CD4-positive, CD25-positive, alpha-beta regulatory T cell (primary cell): ENCODE measurements around the gene RETREG2. TPM values are rescaled to one million over a fixed set of nuclear protein-coding genes. Genes with fewer than 3 reads are reported as not detected.

Experiments
- ATAC-seq, 2 donors: fragments of 150-1000 bp; cut with Tn5 transposase; one replicate each; pipeline ENCODE4 v1.10.0; 2021; ENCODE audit warnings: low read depth in 2 of 2, moderate number of reproducible peaks in 2 of 2, moderate library complexity in 1 of 2
- DNase-seq, 3 donors: peaks; one replicate each; pipeline versions ENCODE4 v3.0.0 to v3.0.0-alpha.2; 2012 to 2022; ENCODE audit warnings: mixed read lengths in 1 of 3
- H3K27ac ChIP-seq: one replicate; pipeline ENCODE4 v1.7.0; 2013; ENCODE audit warnings: mild to moderate bottlenecking, low read length; ENCODE audit not compliant: insufficient read depth, poor library complexity, severe bottlenecking
- H3K27me3 ChIP-seq: one replicate; pipeline ENCODE4 v1.7.0; 2013; ENCODE audit warnings: low read length; ENCODE audit not compliant: control insufficient read depth, insufficient read depth
- H3K36me3 ChIP-seq: one replicate; pipeline ENCODE4 v1.7.0; 2013; ENCODE audit warnings: mild to moderate bottlenecking, low read length, moderate library complexity; ENCODE audit not compliant: control insufficient read depth, insufficient read depth
- H3K4me1 ChIP-seq: 2 replicates; pipeline ENCODE4 v1.7.0; 2013; ENCODE audit warnings: mild to moderate bottlenecking, low read length; ENCODE audit not compliant: insufficient read depth, control insufficient read depth, poor library complexity, severe bottlenecking
- H3K4me3 ChIP-seq: one replicate; pipeline ENCODE4 v1.7.0; 2013; ENCODE audit warnings: low read depth, mild to moderate bottlenecking, low read length, moderate library complexity
- H3K9me3 ChIP-seq, 2 experiments: 1 replicate in 1 of 2; 2 replicates in 1 of 2; pipeline ENCODE4 v1.7.0; 2013; ENCODE audit warnings: low read length in 2 of 2, mild to moderate bottlenecking in 1 of 2, moderate library complexity in 1 of 2; ENCODE audit not compliant: control insufficient read depth in 2 of 2
- H3K27ac Mint-ChIP-seq, 3 donors: one replicate each; pipeline ENCODE4 v1.8.0; 2020 to 2022; ENCODE audit warnings: mild to moderate bottlenecking in 3 of 3, mixed read lengths in 3 of 3, moderate library complexity in 2 of 3
- H3K27me3 Mint-ChIP-seq: one replicate; pipeline ENCODE4 v1.8.0; 2022; ENCODE audit warnings: mild to moderate bottlenecking, mixed read lengths
- H3K36me3 Mint-ChIP-seq: one replicate; pipeline ENCODE4 v1.8.0; 2020; ENCODE audit warnings: mixed read lengths
- H3K4me1 Mint-ChIP-seq, 4 donors: one replicate each; pipeline ENCODE4 v1.8.0; 2020 to 2022; ENCODE audit warnings: mixed read lengths in 4 of 4, mild to moderate bottlenecking in 1 of 4
- H3K4me3 Mint-ChIP-seq, 4 donors: one replicate each; pipeline ENCODE4 v1.8.0; 2020 to 2022; ENCODE audit warnings: mild to moderate bottlenecking in 4 of 4, mixed read lengths in 4 of 4, moderate library complexity in 3 of 4
- H3K9me3 Mint-ChIP-seq, 7 donors: one replicate each; pipeline ENCODE4 v1.8.0; 2020 to 2022; ENCODE audit warnings: mixed read lengths in 7 of 7, mild to moderate bottlenecking in 3 of 7, moderate library complexity in 2 of 7
- polyA plus RNA-seq, 4 donors: library from polyadenylated mRNA; unstranded; fragments of 300-500 nt; fragmentation: Illumina TruSeq; gene quantifications; one replicate each; pipeline ENCODE4 v1.2.3, GENCODE V29; 2021
- total RNA-seq: library from RNA; stranded (reverse); gene quantifications from one replicate; pipeline ENCODE4 v1.2.3, GENCODE V29; 2022

The RETREG2 gene
- total and polyA plus RNA-seq, 5 donors from 2014 or later = 62.8 to 89.7 (median 77.4) TPM

GRCh38 chr2:219213486-219214071 lies 35.5 kb downstream of the RETREG2 start:
- Histone ChIP-seq H3K9me3 (no peaks in the 10 kb centered on the region), H3K4me3 (no peak overlapping the region), H3K36me3 (peaks cover 8% of the 10 kb centered on the region), H3K27ac (no peak overlapping the region), H3K4me1 (peaks cover 23% of the 10 kb centered on the region), H3K27me3 (no peaks in the 10 kb centered on the region)
- peaks cover 6 to 34% (median 16%) of the 10 kb centered on the region in 4 donors for H3K4me1 Mint-ChIP-seq
- peaks cover 0 to 2% (median 0%) of the 10 kb centered on the region in 7 donors for H3K9me3 Mint-ChIP-seq
- peaks cover 4% of the 10 kb centered on the region for H3K36me3 Mint-ChIP-seq
- H3K27ac Mint-ChIP-seq = peak overlapping the region in 1 of 3 donors; percentile 69
- DNase-seq = no peak
- no peaks in the 10 kb centered on the region for H3K27me3 Mint-ChIP-seq
- no peak for ATAC-seq
- no peak overlapping the region for H3K4me3 Mint-ChIP-seq

GRCh38 chr2:219214141-219214540 lies 36.1 kb downstream of the RETREG2 start:
- Mint-ChIP-seq H3K4me1 (peaks cover 6 to 38% (median 16%) of the 10 kb centered on the region in 4 donors), H3K27ac (peak overlapping the region in 1 of 3 donors; percentile 69), H3K27me3 (no peaks in the 10 kb centered on the region), H3K9me3 (peaks cover 0 to 2% (median 0%) of the 10 kb centered on the region in 7 donors), H3K4me3 (no peak overlapping the region), H3K36me3 (peaks cover 4% of the 10 kb centered on the region)
- no peak for DNase-seq
- Histone ChIP-seq H3K27ac (no peak overlapping the region), H3K4me1 (peaks cover 29% of the 10 kb centered on the region), H3K36me3 (peaks cover 4% of the 10 kb centered on the region), H3K9me3 (no peaks in the 10 kb centered on the region), H3K4me3 (no peak overlapping the region), H3K27me3 (no peaks in the 10 kb centered on the region)
- ATAC-seq = no peak

- Histone ChIP-seq H3K4me3 (no peak overlapping the region), H3K27ac (no peak overlapping the region), H3K27me3 (no peaks in the 10 kb centered on the region), H3K36me3 (no peaks in the 10 kb centered on the region), H3K9me3 (no peaks in the 10 kb centered on the region), H3K4me1 (peaks cover 33% of the 10 kb centered on the region)
- Mint-ChIP-seq H3K9me3 (peaks cover 0 to 2% (median 0%) of the 10 kb centered on the region in 7 donors), H3K4me1 (peaks cover 6 to 37% (median 16%) of the 10 kb centered on the region in 4 donors), H3K4me3 (peak overlapping the region in 1 of 4 donors; percentile 10), H3K36me3 (peaks cover 4% of the 10 kb centered on the region), H3K27ac (no peak overlapping the region), H3K27me3 (no peaks in the 10 kb centered on the region)
- no peak for ATAC-seq
- no peak for DNase-seq
These were observed 36.7 kb downstream of the RETREG2 start for GRCh38 chr2:219214786-219215185.

GRCh38 chr2:219215871-219216534 lies 37.9 kb downstream of the RETREG2 start:
- H3K4me3 ChIP-seq = no peak overlapping the region
- peaks cover 5% of the 10 kb centered on the region for H3K36me3 ChIP-seq
- H3K27ac Mint-ChIP-seq = no peak overlapping the region
- peak overlapping the region in 1 of 4 donors; percentile 53 for H3K4me3 Mint-ChIP-seq
- H3K4me1 ChIP-seq = peaks cover 29% of the 10 kb centered on the region
- H3K27me3 Mint-ChIP-seq = no peaks in the 10 kb centered on the region
- peaks cover 6 to 29% (median 15%) of the 10 kb centered on the region in 4 donors for H3K4me1 Mint-ChIP-seq
- no peak overlapping the region for H3K27ac ChIP-seq
- no peaks in the 10 kb centered on the region for H3K27me3 ChIP-seq
- H3K36me3 Mint-ChIP-seq = peaks cover 4% of the 10 kb centered on the region
- no peaks in the 10 kb centered on the region for H3K9me3 ChIP-seq
- ATAC-seq = no peak
- DNase-seq = no peak
- peaks cover 0 to 2% (median 0%) of the 10 kb centered on the region in 7 donors for H3K9me3 Mint-ChIP-seq

DNA sequence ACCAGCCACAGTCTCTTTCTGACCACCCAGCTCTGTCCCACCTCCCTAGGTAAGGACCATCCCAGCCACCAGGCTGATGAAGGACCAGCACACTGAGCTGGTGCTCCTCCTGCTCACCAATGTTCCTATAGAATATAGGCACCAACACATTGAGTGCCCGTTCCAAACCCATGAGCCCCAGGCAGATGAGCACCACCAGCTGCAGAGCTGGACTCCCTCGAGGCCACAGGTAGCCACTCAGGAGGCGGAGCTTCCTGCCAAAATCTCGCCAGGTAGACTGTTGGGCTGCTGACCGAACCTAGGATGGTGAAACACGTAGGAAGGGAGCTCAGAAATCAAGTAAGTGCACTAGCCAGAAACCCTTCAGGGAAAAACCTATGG lies 38.5 kb downstream of the RETREG2 start:
- Mint-ChIP-seq H3K27me3 (no peaks in the 10 kb centered on the region), H3K36me3 (peaks cover 7% of the 10 kb centered on the region), H3K4me1 (peaks cover 9 to 25% (median 15%) of the 10 kb centered on the region in 4 donors), H3K9me3 (peaks cover 0 to 2% (median 0%) of the 10 kb centered on the region in 7 donors), H3K27ac (peak overlapping the region in 1 of 3 donors; percentile 60), H3K4me3 (peak overlapping the region in 2 of 4 donors; percentile 53 to 58)
- H3K4me1 ChIP-seq = peaks cover 25% of the 10 kb centered on the region
- DNase-seq (no peak), ATAC-seq (no peak)
- no peaks in the 10 kb centered on the region for H3K9me3 ChIP-seq
- no peak overlapping the region for H3K27ac ChIP-seq
- no peak overlapping the region for H3K4me3 ChIP-seq
- peaks cover 10% of the 10 kb centered on the region for H3K36me3 ChIP-seq
- H3K27me3 ChIP-seq = no peaks in the 10 kb centered on the region

DNA sequence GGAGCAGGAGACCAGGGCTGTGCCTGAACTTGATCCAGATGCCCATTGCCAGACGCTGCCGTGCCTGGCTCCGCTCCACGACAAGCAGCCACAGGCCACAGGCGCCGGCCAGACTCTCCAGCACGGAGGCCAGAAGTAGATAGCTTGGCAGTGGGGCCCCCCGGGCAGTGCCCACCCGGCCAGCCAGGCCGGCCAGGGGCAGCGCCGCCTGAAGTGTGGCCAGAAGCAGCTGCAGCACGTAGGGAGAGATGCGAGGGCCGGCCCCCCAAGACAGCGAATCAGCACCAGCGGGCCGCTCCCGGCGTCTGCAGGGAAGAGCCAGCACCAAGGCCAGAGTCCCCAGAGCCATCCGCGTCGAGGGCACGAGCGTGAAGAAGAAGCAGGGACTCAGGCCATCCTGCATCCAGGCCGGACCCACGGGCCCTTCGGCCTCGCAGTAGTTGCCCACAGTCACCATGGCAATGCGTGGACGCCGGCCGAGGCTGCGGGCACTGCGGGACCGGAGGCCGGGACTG lies 40.2 kb downstream of the RETREG2 start:
- H3K9me3 Mint-ChIP-seq = peaks cover 0 to 2% (median 0%) of the 10 kb centered on the region in 7 donors
- Histone ChIP-seq H3K27ac (peak overlapping the region; percentile 50), H3K4me3 (peak overlapping the region; percentile 66), H3K36me3 (peaks cover 25% of the 10 kb centered on the region), H3K4me1 (peaks cover 23% of the 10 kb centered on the region), H3K9me3 (no peaks in the 10 kb centered on the region), H3K27me3 (no peaks in the 10 kb centered on the region)
- H3K27ac Mint-ChIP-seq = peak overlapping the region in 2 of 3 donors; percentile 84 to 86
- peaks cover 10% of the 10 kb centered on the region for H3K36me3 Mint-ChIP-seq
- H3K4me3 Mint-ChIP-seq = peak overlapping the region; percentile 86 to 92 (median 88)
- peaks cover 10 to 24% (median 14%) of the 10 kb centered on the region in 4 donors for H3K4me1 Mint-ChIP-seq
- ATAC-seq = peak; percentile 14 to 23
- no peak for DNase-seq
- no peaks in the 10 kb centered on the region for H3K27me3 Mint-ChIP-seq

DNA sequence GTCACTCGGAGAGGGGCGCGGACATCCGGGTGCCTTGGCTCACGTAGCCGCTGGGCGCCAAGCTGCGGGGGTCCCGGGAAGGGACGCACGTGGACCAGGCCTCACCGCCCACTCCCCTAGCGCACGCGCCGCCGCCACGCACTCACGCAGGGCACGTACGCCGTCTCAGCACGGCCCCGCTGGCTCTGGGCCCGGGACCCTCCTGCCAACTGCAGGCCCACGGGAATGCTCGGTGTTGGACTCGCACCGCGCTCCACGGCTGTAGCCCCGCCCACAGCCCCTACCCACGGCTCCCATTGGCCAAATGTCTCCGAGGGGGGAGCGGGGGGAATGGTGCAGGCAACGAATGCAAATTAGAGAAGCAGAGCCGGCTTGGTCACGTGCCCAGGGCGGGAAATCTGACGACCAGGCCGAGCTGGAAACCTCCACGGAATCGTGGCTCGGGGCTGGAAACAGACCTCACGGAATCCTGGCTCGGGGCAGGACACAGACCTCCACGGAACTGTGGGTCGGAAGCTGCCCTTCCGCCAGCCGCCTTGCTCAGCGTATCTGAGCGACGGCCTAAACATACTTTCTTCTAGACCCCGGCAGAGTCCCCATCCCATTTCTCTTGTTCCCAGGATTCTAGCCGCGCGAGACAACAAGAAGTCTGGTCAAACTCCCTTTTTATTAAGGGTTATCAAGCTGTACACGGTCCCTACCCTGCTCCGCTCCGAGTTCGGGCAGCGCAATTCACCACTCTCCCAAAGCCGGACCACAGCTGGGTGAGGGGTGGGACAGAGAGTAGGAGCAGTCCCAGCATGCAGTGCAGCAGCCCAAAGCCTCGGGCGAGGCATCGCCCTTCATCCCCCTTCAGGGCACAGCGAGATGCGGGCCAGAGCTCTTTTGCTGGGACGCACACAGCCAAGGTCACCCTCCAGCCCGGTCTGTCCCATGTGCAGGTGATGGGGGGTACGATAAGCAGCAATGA lies 40.9 kb downstream of the RETREG2 start, which contains the start of gene ABCB6:
ABCB6 (minus strand) TSS at position 227 of the 970 bp plus-strand sequence. CDS start 285 bp downstream, outside the sequence.
- Mint-ChIP-seq H3K4me3 (peak within 1 kb of the TSS; percentile 86 to 92 (median 88)), H3K36me3 (peaks cover 17% of the 10 kb centered on the region), H3K4me1 (peaks cover 10 to 26% (median 14%) of the 10 kb centered on the region in 4 donors), H3K27ac (peak within 1 kb of the TSS; percentile 27 to 86 (median 84)), H3K27me3 (no peaks in the 10 kb centered on the region), H3K9me3 (peaks cover 0 to 2% (median 0%) of the 10 kb centered on the region in 7 donors)
- ATAC-seq (peak; percentile 77 to 80), DNase-seq (peak; percentile 80 to 93 (median 86))
- H3K36me3 ChIP-seq = peaks cover 32% of the 10 kb centered on the region
- H3K4me3 ChIP-seq = peak within 1 kb of the TSS; percentile 66
- H3K4me1 ChIP-seq = peaks cover 23% of the 10 kb centered on the region
- H3K9me3 ChIP-seq = no peaks in the 10 kb centered on the region
- no peaks in the 10 kb centered on the region for H3K27me3 ChIP-seq
- H3K27ac ChIP-seq = peak within 1 kb of the TSS; percentile 50
